Neural progenitor cell (in vitro differentiated cells): ENCODE data around the gene RAD17.

Source experiments
- CTCF ChIP-seq: fragments of 200-600 bp; sonication (generic); IDR thresholded peaks from 2 replicates; pipeline ENCODE4 v1.5.1; 2017; ENCODE audit warnings: antibody characterized with exemption, mild to moderate bottlenecking
- EZH2 ChIP-seq: fragments of 200-600 bp; sonication (generic); IDR thresholded peaks from 2 replicates; pipeline ENCODE4 v1.6.1; 2017; ENCODE audit warnings: antibody characterized with exemption, mild to moderate bottlenecking, moderate library complexity

DNA sequence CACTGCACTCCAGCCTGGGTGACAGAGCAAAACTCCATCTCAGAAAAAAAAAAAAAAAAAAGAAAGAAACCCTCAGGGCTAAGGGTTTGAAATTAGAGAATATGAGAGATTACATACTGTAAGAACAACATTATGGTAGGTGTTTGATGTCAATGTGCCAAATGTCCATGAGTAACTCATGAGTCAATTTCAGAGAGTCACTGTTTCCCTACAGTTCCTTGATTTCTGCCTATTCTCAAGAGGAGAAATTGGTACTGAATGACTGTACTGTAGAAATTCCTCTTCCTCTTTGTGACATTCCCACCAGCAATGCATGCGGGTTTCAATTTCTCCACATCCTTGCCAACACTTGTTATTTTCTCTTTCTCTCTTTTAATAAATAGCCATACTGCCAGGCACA is 80.5 kb downstream of the RAD17 start:
- TF ChIP-seq CTCF = no peak
- no peak for TF ChIP-seq EZH2
